ENCODE measurements around the gene HLA-E. TPM values are rescaled to one million over a fixed set of nuclear protein-coding genes. Genes with fewer than 3 reads are reported as not detected.
A peak's percentile ranks its signal among the peaks of the same experiment; 100 is the strongest.
"Not testable (repeated sequence)": the region's sequence is repeated elsewhere in the genome, so short reads cannot be mapped to it uniquely, and the experiment has no call there.

The HLA-E gene
- total RNA-seq, 1 donor from 2014 or later = 94.9 TPM

DNA sequence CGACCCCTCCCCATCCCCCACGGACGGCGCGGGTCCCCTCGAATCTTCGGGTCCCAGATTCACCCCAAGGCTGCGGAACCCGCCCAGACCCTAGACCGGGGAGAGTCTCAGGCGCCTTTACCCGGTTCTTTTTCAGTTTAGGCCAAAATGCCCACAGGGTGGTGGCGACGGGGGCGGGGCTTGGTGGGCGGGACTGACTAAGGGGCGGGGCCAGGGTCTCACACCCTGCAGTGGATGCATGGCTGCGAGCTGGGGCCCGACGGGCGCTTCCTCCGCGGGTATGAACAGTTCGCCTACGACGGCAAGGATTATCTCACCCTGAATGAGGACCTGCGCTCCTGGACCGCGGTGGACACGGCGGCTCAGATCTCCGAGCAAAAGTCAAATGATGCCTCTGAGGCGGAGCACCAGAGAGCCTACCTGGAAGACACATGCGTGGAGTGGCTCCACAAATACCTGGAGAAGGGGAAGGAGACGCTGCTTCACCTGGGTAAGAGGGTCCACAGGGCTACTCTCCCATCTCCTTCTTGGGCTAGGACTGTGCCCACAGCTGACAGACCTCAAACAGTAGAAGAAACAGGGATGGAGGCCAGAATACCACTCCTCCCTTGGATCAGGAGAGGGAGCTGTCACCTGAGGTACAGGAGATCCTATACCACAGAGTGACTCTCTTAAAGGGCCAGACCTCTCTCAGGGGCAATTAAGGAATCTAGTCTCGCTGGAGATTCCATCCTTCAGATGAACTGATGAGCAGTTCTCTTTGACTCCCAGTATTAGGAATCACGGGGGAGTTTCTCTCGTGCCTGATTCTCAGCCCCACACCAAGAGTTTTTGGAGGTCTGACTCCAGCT, 942 bp downstream of the HLA-E start:
- Histone ChIP-seq H3K4me2 (ENCODE audit: low read length) (peak overlapping the region; percentile 90), H3K9ac (ENCODE audit: low read length) (peak overlapping the region; percentile 93), H3K79me2 (ENCODE audit: insufficient read depth, low read length) (peaks cover 18% of the 10 kb centered on the region), H4K20me1 (ENCODE audit: insufficient read depth, low read length) (peaks cover 32% of the 10 kb centered on the region), H2AFZ (ENCODE audit: low read depth, low read length) (peak overlapping the region; percentile 90), H3K27ac (ENCODE audit: low read depth, low read length) (peak overlapping the region; percentile 81), H3K36me3 (ENCODE audit: insufficient read depth, low read length) (peaks cover 16% of the 10 kb centered on the region), H3K9me3 (ENCODE audit: insufficient read depth, low read depth, low read length) (no peaks in the 10 kb centered on the region), H3K4me1 (ENCODE audit: insufficient read depth, low read length) (peaks cover 5% of the 10 kb centered on the region), H3K4me3 (ENCODE audit: insufficient read depth, low read depth, low read length) (peak overlapping the region; percentile 92), H3K27me3 (ENCODE audit: insufficient read depth, low read length) (peaks cover 8% of the 10 kb centered on the region)
- TF ChIP-seq, protein P1, sequence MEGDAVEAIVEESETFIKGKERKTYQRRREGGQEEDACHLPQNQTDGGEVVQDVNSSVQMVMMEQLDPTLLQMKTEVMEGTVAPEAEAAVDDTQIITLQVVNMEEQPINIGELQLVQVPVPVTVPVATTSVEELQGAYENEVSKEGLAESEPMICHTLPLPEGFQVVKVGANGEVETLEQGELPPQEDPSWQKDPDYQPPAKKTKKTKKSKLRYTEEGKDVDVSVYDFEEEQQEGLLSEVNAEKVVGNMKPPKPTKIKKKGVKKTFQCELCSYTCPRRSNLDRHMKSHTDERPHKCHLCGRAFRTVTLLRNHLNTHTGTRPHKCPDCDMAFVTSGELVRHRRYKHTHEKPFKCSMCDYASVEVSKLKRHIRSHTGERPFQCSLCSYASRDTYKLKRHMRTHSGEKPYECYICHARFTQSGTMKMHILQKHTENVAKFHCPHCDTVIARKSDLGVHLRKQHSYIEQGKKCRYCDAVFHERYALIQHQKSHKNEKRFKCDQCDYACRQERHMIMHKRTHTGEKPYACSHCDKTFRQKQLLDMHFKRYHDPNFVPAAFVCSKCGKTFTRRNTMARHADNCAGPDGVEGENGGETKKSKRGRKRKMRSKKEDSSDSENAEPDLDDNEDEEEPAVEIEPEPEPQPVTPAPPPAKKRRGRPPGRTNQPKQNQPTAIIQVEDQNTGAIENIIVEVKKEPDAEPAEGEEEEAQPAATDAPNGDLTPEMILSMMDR (IDR thresholded peaks at IDR 0.05; ENCODE audit: insufficient read depth, low read depth, low read length) = no peak
- no peak for TF ChIP-seq EZH2 (IDR thresholded peaks at IDR 0.05; ENCODE audit: insufficient read depth, low read length)
- peaks cover 14% of the 10 kb centered on the region for H3K36me3 Mint-ChIP-seq (ENCODE audit: low read depth, unreplicated experiment)
- no peaks in the 10 kb centered on the region for H3K9me3 Mint-ChIP-seq (ENCODE audit: unreplicated experiment)
- H3K4me3 Mint-ChIP-seq (ENCODE audit: unreplicated experiment) = peak overlapping the region; percentile 92
- H3K27me3 Mint-ChIP-seq (ENCODE audit: low read depth, unreplicated experiment) = peaks cover 2% of the 10 kb centered on the region
- H3K4me1 Mint-ChIP-seq (ENCODE audit: low read depth, unreplicated experiment) = peaks cover 10% of the 10 kb centered on the region
- peak overlapping the region; percentile 85 for H3K27ac Mint-ChIP-seq (ENCODE audit: unreplicated experiment)
- FAIRE-seq (no peak), DNase-seq (ENCODE audit: low read depth) (peak; percentile 16)

DNA sequence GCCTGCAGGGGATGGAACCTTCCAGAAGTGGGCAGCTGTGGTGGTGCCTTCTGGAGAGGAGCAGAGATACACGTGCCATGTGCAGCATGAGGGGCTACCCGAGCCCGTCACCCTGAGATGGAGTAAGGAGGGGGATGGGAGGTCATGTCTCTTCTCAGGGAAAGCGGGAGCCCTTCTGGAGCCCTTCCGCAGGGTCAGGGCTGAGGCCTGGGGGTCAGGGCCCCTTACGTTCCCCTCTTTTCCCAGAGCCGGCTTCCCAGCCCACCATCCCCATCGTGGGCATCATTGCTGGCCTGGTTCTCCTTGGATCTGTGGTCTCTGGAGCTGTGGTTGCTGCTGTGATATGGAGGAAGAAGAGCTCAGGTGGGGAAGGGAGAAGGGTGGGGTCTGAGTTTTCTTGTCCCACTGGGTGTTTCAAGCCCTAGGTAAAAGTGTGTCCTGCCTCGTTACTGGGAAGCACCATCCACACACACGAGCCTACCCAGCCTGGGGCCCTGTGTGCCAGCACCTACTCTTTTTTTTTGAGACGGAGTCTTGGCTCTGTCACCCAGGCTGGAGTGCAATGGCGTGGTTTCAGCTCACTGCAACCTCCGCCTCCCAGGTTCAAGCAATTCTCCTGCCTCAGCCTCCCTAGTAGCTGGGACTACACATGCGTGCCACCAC, 2.1 kb downstream of the HLA-E start:
- H3K9me3 Mint-ChIP-seq (ENCODE audit: unreplicated experiment); H3K27me3 Mint-ChIP-seq (ENCODE audit: low read depth, unreplicated experiment); H3K9me3 ChIP-seq (ENCODE audit: insufficient read depth, low read depth, low read length); H3K9ac ChIP-seq (ENCODE audit: low read length); H2AFZ ChIP-seq (ENCODE audit: low read depth, low read length); H3K27me3 ChIP-seq (ENCODE audit: insufficient read depth, low read length); H3K4me3 Mint-ChIP-seq (ENCODE audit: unreplicated experiment); H3K27ac Mint-ChIP-seq (ENCODE audit: unreplicated experiment); FAIRE-seq; H3K4me1 ChIP-seq (ENCODE audit: insufficient read depth, low read length); H3K27ac ChIP-seq (ENCODE audit: low read depth, low read length); H3K4me3 ChIP-seq (ENCODE audit: insufficient read depth, low read depth, low read length); DNase-seq (ENCODE audit: low read depth); H3K4me2 ChIP-seq (ENCODE audit: low read length): not testable (repeated sequence)
- Histone ChIP-seq H4K20me1 (ENCODE audit: insufficient read depth, low read length) (peaks cover 32% of the 10 kb centered on the region), H3K36me3 (ENCODE audit: insufficient read depth, low read length) (peaks cover 16% of the 10 kb centered on the region), H3K79me2 (ENCODE audit: insufficient read depth, low read length) (peaks cover 18% of the 10 kb centered on the region)
- Mint-ChIP-seq H3K36me3 (ENCODE audit: low read depth, unreplicated experiment) (peaks cover 14% of the 10 kb centered on the region), H3K4me1 (ENCODE audit: low read depth, unreplicated experiment) (peaks cover 14% of the 10 kb centered on the region)

DNA sequence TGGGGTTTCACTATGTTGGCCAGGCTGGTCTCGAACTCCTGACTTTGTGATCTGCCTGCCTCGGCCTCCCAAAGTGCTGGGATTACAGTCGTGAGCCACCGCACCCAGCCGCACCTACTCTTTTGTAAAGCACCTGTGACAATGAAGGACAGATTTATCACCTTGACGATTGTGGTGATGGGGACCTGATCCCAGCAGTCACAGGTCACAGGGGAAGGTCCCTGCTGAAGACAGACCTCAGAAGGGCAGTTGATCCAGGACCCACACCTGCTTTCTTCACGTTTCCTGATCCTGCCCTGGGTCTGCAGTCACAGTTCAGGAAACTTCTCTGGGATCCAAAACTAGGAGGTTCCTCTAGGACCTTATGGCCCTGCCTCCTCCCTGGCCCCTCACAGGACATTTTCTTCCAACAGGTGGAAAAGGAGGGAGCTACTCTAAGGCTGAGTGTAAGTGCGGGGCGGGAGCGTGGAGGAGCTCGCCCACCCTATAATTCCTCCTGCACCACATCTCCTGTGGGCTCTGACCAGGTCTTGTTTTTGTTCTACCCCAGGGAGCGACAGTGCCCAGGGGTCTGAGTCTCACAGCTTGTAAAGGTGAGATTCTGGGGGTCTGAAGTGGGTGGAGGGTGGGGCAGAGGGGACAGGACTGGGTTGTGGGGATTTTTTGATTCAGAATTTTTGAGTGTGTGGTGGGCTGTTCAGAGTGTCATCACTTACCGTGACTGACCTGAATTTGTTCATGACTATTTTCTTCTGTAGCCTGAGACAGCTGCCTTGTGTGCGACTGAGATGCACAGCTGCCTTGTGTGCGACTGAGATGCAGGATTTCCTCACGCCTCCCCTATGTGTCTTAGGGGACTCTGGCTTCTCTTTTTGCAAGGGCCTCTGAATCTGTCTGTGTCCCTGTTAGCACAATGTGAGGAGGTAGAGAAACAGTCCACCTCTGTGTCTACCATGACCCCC, 3.0 kb downstream of the HLA-E start:
- FAIRE-seq = no peak
- no peaks in the 10 kb centered on the region for H3K9me3 Mint-ChIP-seq (ENCODE audit: unreplicated experiment)
- no peak overlapping the region for H3K27ac Mint-ChIP-seq (ENCODE audit: unreplicated experiment)
- Histone ChIP-seq H3K36me3 (ENCODE audit: insufficient read depth, low read length) (peaks cover 16% of the 10 kb centered on the region), H3K9ac (ENCODE audit: low read length) (no peak overlapping the region), H3K4me1 (ENCODE audit: insufficient read depth, low read length) (peaks cover 11% of the 10 kb centered on the region), H2AFZ (ENCODE audit: low read depth, low read length) (no peak overlapping the region), H3K9me3 (ENCODE audit: insufficient read depth, low read depth, low read length) (no peaks in the 10 kb centered on the region), H3K27ac (ENCODE audit: low read depth, low read length) (no peak overlapping the region), H4K20me1 (ENCODE audit: insufficient read depth, low read length) (peaks cover 32% of the 10 kb centered on the region), H3K79me2 (ENCODE audit: insufficient read depth, low read length) (peaks cover 18% of the 10 kb centered on the region), H3K4me3 (ENCODE audit: insufficient read depth, low read depth, low read length) (no peak overlapping the region), H3K27me3 (ENCODE audit: insufficient read depth, low read length) (no peaks in the 10 kb centered on the region), H3K4me2 (ENCODE audit: low read length) (no peak overlapping the region)
- peaks cover 18% of the 10 kb centered on the region for H3K4me1 Mint-ChIP-seq (ENCODE audit: low read depth, unreplicated experiment)
- peaks cover 14% of the 10 kb centered on the region for H3K36me3 Mint-ChIP-seq (ENCODE audit: low read depth, unreplicated experiment)
- TF ChIP-seq, protein P1 (IDR thresholded peaks at IDR 0.05; ENCODE audit: insufficient read depth, low read depth, low read length) = no peak
- no peak for TF ChIP-seq EZH2 (IDR thresholded peaks at IDR 0.05; ENCODE audit: insufficient read depth, low read length)
- peaks cover 2% of the 10 kb centered on the region for H3K27me3 Mint-ChIP-seq (ENCODE audit: low read depth, unreplicated experiment)
- no peak overlapping the region for H3K4me3 Mint-ChIP-seq (ENCODE audit: unreplicated experiment)
- no peak for DNase-seq (ENCODE audit: low read depth)

All from astrocyte (in vitro differentiated cells and primary cell).